T follicular helper cell (primary cell): ENCODE results near the gene ARMC8.
"Not testable (repeated sequence)": the region's sequence is repeated elsewhere in the genome, so short reads cannot be mapped to it uniquely, and the experiment has no call there.

Experiments used
- DNase-seq: peaks from one replicate; pipeline ENCODE4 v3.0.0-alpha.2; 2020; ENCODE audit warnings: low read depth
- total RNA-seq, 2 experiments: gene quantifications; one replicate each; lab custom pipeline; 2026; lab: John Stamatoyannopoulos, UW

The ARMC8 gene
- 82.2 to 87.5 reads per million in 2 experiments for total RNA-seq

GRCh38 chr3:138187296-138188012 is at the start of gene ARMC8:
TSS of gene ARMC8 (plus strand) at chr3:138187301. CDS start at chr3:138187555, 254 bp downstream.
- DNase-seq = no peak

- DNase-seq = no peak
Measured at GRCh38 chr3:138137861-138138260, 49.2 kb upstream of the ARMC8 start.

- no peak for DNase-seq
Measured at GRCh38 chr3:138139691-138140090, 47.4 kb upstream of the ARMC8 start.

- DNase-seq = no peak
Measured at GRCh38 chr3:138140940-138141339, 46.2 kb upstream of the ARMC8 start.

GRCh38 chr3:138142181-138142580 is 44.9 kb upstream of the ARMC8 start:
- DNase-seq = not testable (repeated sequence)

- no peak for DNase-seq
Measured at GRCh38 chr3:138148503-138148902, 38.6 kb upstream of the ARMC8 start.

GRCh38 chr3:138154534-138154933 is 32.6 kb upstream of the ARMC8 start:
- DNase-seq = no peak

GRCh38 chr3:138157743-138158142 is 29.4 kb upstream of the ARMC8 start:
- DNase-seq = no peak

GRCh38 chr3:138165061-138165460 is 22.0 kb upstream of the ARMC8 start:
- no peak for DNase-seq

GRCh38 chr3:138172625-138173024 is 14.5 kb upstream of the ARMC8 start:
- DNase-seq = no peak

GRCh38 chr3:138173769-138174420 is 13.2 kb upstream of the ARMC8 start:
- DNase-seq = no peak

GRCh38 chr3:138174421-138175131 is 12.5 kb upstream of the ARMC8 start, which contains the start of gene DBR1:
TSS of gene DBR1 (minus strand) at chr3:138174921. CDS start at chr3:138174795, 126 bp downstream.
- DNase-seq = peak; percentile 70

- peak; percentile 12 for DNase-seq
Measured at GRCh38 chr3:138180375-138181029, 6.6 kb upstream of the ARMC8 start.

GRCh38 chr3:138184994-138185393 is 2.1 kb upstream of the ARMC8 start:
- DNase-seq = no peak

- no peak for DNase-seq
Measured at GRCh38 chr3:138186221-138186620, 880 bp upstream of the ARMC8 start.

- DNase-seq = peak; percentile 84
Measured at GRCh38 chr3:138186803-138187295, 252 bp upstream of the ARMC8 start.

- peak; percentile 3 for DNase-seq
Measured at GRCh38 chr3:138188013-138188730, 1.1 kb downstream of the ARMC8 start.

- DNase-seq = no peak
Measured at GRCh38 chr3:138195481-138195880, 8.4 kb downstream of the ARMC8 start.

GRCh38 chr3:138196023-138196422 is 8.9 kb downstream of the ARMC8 start:
- DNase-seq = no peak

- no peak for DNase-seq
Measured at GRCh38 chr3:138197058-138197457, 10.0 kb downstream of the ARMC8 start.

GRCh38 chr3:138197524-138197923 is 10.4 kb downstream of the ARMC8 start:
- DNase-seq = no peak
